GM12891 (cell line): ENCODE results near the gene LHFPL3.

Source experiments
- PAX5 ChIP-seq: IDR thresholded peaks from 2 replicates; pipeline ENCODE4 v1.6.1; 2011; ENCODE audit warnings: low read length, moderate library complexity, mild to moderate bottlenecking; ENCODE audit not compliant: insufficient read depth, severe bottlenecking
- POLR2A ChIP-seq: IDR thresholded peaks from 2 replicates; pipeline ENCODE4 v1.6.1; 2011; ENCODE audit warnings: low read depth, low read length, control low read depth
- POLR2AphosphoS5 ChIP-seq: IDR thresholded peaks from 2 replicates; pipeline ENCODE4 v1.6.1; 2011; ENCODE audit warnings: low read depth, low read length, control low read depth
- POU2F2 ChIP-seq: IDR thresholded peaks from 2 replicates; pipeline ENCODE4 v1.6.1; 2011; ENCODE audit warnings: low read depth, mild to moderate bottlenecking, control low read depth, low read length, moderate library complexity
- SPI1 ChIP-seq: IDR thresholded peaks from 2 replicates; pipeline ENCODE4 v1.6.1; 2011; ENCODE audit warnings: low read depth, low read length, control low read depth
- TAF1 ChIP-seq: IDR thresholded peaks from 2 replicates; pipeline ENCODE4 v1.6.1; 2011; ENCODE audit warnings: low read depth, low read length, control low read depth

DNA sequence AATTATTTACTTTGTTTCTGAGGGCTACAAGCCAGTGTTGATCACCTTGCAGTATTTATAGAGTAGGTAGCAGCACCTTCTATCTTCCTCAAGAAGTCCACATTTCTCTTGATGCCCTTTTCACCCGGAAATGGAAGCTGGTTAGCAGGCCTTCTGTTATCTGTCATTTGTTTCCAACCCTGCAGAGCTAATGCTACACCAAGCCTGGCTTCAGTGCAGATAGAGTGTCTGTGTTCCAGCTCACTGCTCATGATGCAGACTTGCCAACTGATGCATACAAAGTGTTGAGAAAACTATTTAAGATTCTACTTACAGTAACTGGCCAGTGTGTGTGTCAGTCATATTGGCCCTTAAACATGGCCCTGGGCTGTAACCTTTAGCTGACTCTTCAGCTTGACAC is 301.0 kb downstream of the LHFPL3 start:
- TF ChIP-seq POLR2A, result no peak
- no peak for TF ChIP-seq POLR2AphosphoS5
- TF ChIP-seq SPI1, result no peak
- TF ChIP-seq TAF1, result no peak
- no peak for TF ChIP-seq PAX5
- TF ChIP-seq POU2F2, result no peak
